Heart right ventricle (tissue), 16 donors: ENCODE data around the gene C11orf42. TPM values are rescaled to one million over a fixed set of nuclear protein-coding genes. Genes with fewer than 3 reads are reported as not detected.

Experiments used
- ATAC-seq, 8 donors: fragments of 200-7000 bp; cut with Tn5 transposase; one replicate each; pipeline ENCODE4 v1.9.1; 2020; ENCODE audit warnings: mild to moderate bottlenecking in 8 of 8, moderate library complexity in 8 of 8, moderate number of reproducible peaks in 1 of 8
- DNase-seq, 2 donors: peaks; one replicate each; pipeline ENCODE4 v3.0.0-alpha.2; 2020
- H3K27ac ChIP-seq, 10 donors: fragments of 200-600 bp; sonication (generic) in 2 of 10; one replicate each; pipeline versions ENCODE4 v1.5.0 to v1.8.0; 2020 to 2022; ENCODE audit warnings: mild to moderate bottlenecking in 3 of 10
- H3K27me3 ChIP-seq, 7 donors: fragments of 200-600 bp; one replicate each; pipeline ENCODE4 v1.8.0; 2021 to 2022; ENCODE audit warnings: mild to moderate bottlenecking in 2 of 7
- H3K36me3 ChIP-seq, 9 donors: fragments of 200-600 bp; sonication (generic) in 1 of 9; one replicate each; pipeline versions ENCODE4 v1.5.0 to v1.8.0; 2020 to 2022; ENCODE audit warnings: mild to moderate bottlenecking in 2 of 9
- H3K4me1 ChIP-seq, 9 donors: fragments of 200-600 bp; sonication (generic) in 1 of 9; one replicate each; pipeline versions ENCODE4 v1.5.0 to v1.8.0; 2020 to 2022; ENCODE audit warnings: mild to moderate bottlenecking in 4 of 9
- H3K4me3 ChIP-seq, 10 donors: fragments of 200-600 bp; sonication (generic) in 2 of 10; one replicate each; pipeline versions ENCODE4 v1.5.0 to v1.8.0; 2020 to 2022; ENCODE audit warnings: mild to moderate bottlenecking in 7 of 10, moderate library complexity in 2 of 10
- H3K9me3 ChIP-seq, 11 donors: fragments of 200-600 bp in 10 of 11; sonication (generic) in 2 of 11; one replicate each; pipeline versions ENCODE4 v1.5.0 to v1.8.0; 2013 to 2022; ENCODE audit warnings: mild to moderate bottlenecking in 2 of 11, control low read depth in 1 of 11, moderate library complexity in 1 of 11
- WGBS, 2 donors: extraction: QIAGEN DNeasy Blood & Tissue Kit; methylation state at CpG; one replicate each; pipeline ENCODE4 v1.1.7; 2013; ENCODE audit warnings: inconsistent platforms in 1 of 2; 5-methylcytosine and 5-hydroxymethylcytosine counted together
- intact Hi-C, 10 donors: fragments of 100-400 bp; cut with DNase I; formaldehyde crosslinking; loops; one replicate each; pipeline versions ENCODE4 v1.11.1 to v1.14.2; 2022
- polyA plus RNA-seq, 2 donors: library from polyadenylated mRNA; stranded (reverse); fragments of 200-250 nt; gene quantifications; one replicate each; pipeline ENCODE4 v1.2.3, GENCODE V29; 2013
- total RNA-seq, 10 donors: library from RNA; stranded (reverse); fragmentation: NEBNext Ultra II Directional in 3 of 10; extraction: Animal tissue kit (Norgen Biotek cat#: 25700) in 3 of 10; gene quantifications; one replicate each; pipeline versions ENCODE4 v1.2.1 to v1.2.4, GENCODE V29; 2021 to 2023
- TF ChIP-seq, protein P1 (sequence below), 9 donors: fragments of 200-600 bp; sonication (generic) in 2 of 9; IDR thresholded peaks; one replicate each; pipeline versions ENCODE4 v1.5.0 to v1.8.0; 2021 to 2022; ENCODE audit warnings: antibody characterized with exemption in 9 of 9, mild to moderate bottlenecking in 5 of 9, moderate library complexity in 1 of 9
- donor health status: Arrhythmogenic right ventricular cardiomyopathy.
- donor health status: ischemic (EF 13 %, LVEDD 7.1; RV severe dilation, severe dysfunction).
- donor health status: healthy with polysubstance abuse.
- donor health status: DM: no; HTN: yes; CAD: no.
- donor health status: DM: no; HTN: no; CAD: no.
- donor health status: ischemic (EF 25% LVEDD 6.9; RV normal size, moderate dysfunction).
- donor health status: ischemic (EF 25% LVEDD 5.7; RV mildly dilated, moderate dysfunction).
- donor health status: healthy.
- donor health status: DM: yes; HTN: yes; CAD: no.
- donor health status: Ischemic cardiomyopathy.
- donor health status: ischemic (EF 35%, LVEDD 5.7; RV mildly dilated, moderate dysfunction).
- donor health status: nonischemic (EF 11% LVEDD 7.7; RV severe dilation, severe dysfunction).
- donor health status: DM: yes; HTN: yes; CAD: no.
- donor health status: PGD.
- donor health status: ischemic (EF 29% LVEDD 5.4; RV normal size, mild dysfunction).
- donor health status: nonischemic (EF 23%, LVEDD 6.1; RV moderate dilation, normal function).

C11orf42 gene
- total and polyA plus RNA-seq, 12 donors = not detected

- H3K4me1 ChIP-seq = peaks cover 0 to 6% (median 0%) of the 10 kb centered on the region in 9 donors
- no peaks in the 10 kb centered on the region for H3K36me3 ChIP-seq
- ATAC-seq = peak in 1 of 8 donors; percentile 25
- H3K27me3 ChIP-seq = no peaks in the 10 kb centered on the region
- peaks cover 0 to 2% (median 0%) of the 10 kb centered on the region in 11 donors for H3K9me3 ChIP-seq
- DNase-seq = no peak
- TF ChIP-seq, protein P1, sequence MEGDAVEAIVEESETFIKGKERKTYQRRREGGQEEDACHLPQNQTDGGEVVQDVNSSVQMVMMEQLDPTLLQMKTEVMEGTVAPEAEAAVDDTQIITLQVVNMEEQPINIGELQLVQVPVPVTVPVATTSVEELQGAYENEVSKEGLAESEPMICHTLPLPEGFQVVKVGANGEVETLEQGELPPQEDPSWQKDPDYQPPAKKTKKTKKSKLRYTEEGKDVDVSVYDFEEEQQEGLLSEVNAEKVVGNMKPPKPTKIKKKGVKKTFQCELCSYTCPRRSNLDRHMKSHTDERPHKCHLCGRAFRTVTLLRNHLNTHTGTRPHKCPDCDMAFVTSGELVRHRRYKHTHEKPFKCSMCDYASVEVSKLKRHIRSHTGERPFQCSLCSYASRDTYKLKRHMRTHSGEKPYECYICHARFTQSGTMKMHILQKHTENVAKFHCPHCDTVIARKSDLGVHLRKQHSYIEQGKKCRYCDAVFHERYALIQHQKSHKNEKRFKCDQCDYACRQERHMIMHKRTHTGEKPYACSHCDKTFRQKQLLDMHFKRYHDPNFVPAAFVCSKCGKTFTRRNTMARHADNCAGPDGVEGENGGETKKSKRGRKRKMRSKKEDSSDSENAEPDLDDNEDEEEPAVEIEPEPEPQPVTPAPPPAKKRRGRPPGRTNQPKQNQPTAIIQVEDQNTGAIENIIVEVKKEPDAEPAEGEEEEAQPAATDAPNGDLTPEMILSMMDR (IDR thresholded peaks at IDR 0.05) = no peak
- intact Hi-C loops = no loop called here
- no peak overlapping the region for H3K27ac ChIP-seq
- H3K4me3 ChIP-seq = no peak overlapping the region
Observed at GRCh38 chr11:6191742-6192141, 13.6 kb upstream of the C11orf42 start.

- no peaks in the 10 kb centered on the region for H3K36me3 ChIP-seq
- peaks cover 0 to 10% (median 0%) of the 10 kb centered on the region in 9 donors for H3K4me1 ChIP-seq
- intact Hi-C loops = no loop called here
- 64 to 65% methylated on average over 1 of the region's 1 CpG for WGBS, 2 donors
- ATAC-seq = no peak
- no peak overlapping the region for H3K4me3 ChIP-seq
- H3K9me3 ChIP-seq = peaks cover 0 to 2% (median 0%) of the 10 kb centered on the region in 11 donors
- no peak for DNase-seq
- no peak overlapping the region for H3K27ac ChIP-seq
- H3K27me3 ChIP-seq = no peaks in the 10 kb centered on the region
- TF ChIP-seq, protein P1 (IDR thresholded peaks at IDR 0.05) = no peak
Observed at GRCh38 chr11:6194065-6194581, 11.2 kb upstream of the C11orf42 start.

GRCh38 chr11:6196396-6196795, 9.0 kb upstream of the C11orf42 start:
- no peaks in the 10 kb centered on the region for H3K27me3 ChIP-seq
- DNase-seq (no peak), ATAC-seq (no peak)
- WGBS, 2 donors = 53 to 61% methylated on average over 4 of the region's 4 CpGs
- H3K4me1 ChIP-seq = peaks cover 0 to 21% (median 0%) of the 10 kb centered on the region in 9 donors
- H3K9me3 ChIP-seq = no peaks in the 10 kb centered on the region
- H3K4me3 ChIP-seq = no peak overlapping the region
- intact Hi-C loops = no loop called here
- H3K36me3 ChIP-seq = no peaks in the 10 kb centered on the region
- TF ChIP-seq, protein P1 (IDR thresholded peaks at IDR 0.05) = no peak
- H3K27ac ChIP-seq = no peak overlapping the region

- DNase-seq = no peak
- peaks cover 0 to 31% (median 0%) of the 10 kb centered on the region in 9 donors for H3K4me1 ChIP-seq
- no peaks in the 10 kb centered on the region for H3K27me3 ChIP-seq
- no peak overlapping the region for H3K4me3 ChIP-seq
- WGBS, 2 donors = 81 to 84% methylated on average over 4 of the region's 4 CpGs
- H3K9me3 ChIP-seq = no peaks in the 10 kb centered on the region
- intact Hi-C loops = no loop called here
- no peaks in the 10 kb centered on the region for H3K36me3 ChIP-seq
- TF ChIP-seq, protein P1 (IDR thresholded peaks at IDR 0.05) = no peak
- no peak for ATAC-seq
- no peak overlapping the region for H3K27ac ChIP-seq
Observed at GRCh38 chr11:6197466-6198200, 7.7 kb upstream of the C11orf42 start.
